GM10248 (cell line): Measurements from ENCODE around the gene NACC2.

ENCODE experiments used
- CTCF ChIA-PET: fragments of 300-600 bp; sonication (Branson Sonifier 250); formaldehyde crosslinking; extraction: SDS; loops from one replicate; lab custom pipeline; 2021; ENCODE audit warnings: antibody characterized with exemption; lab: Yijun Ruan, JAX
- POLR2A ChIA-PET: fragments of 350-650 bp; sonication (Branson Sonifier 250); formaldehyde crosslinking; extraction: SDS; loops from one replicate; lab custom pipeline; 2020; ENCODE audit warnings: antibody characterized with exemption; lab: Yijun Ruan, JAX
- DNase-seq: peaks from one replicate; pipeline ENCODE4 v3.0.0; 2012; ENCODE audit errors: extremely low spot score
- CTCF ChIP-seq: IDR thresholded peaks from 2 replicates; pipeline ENCODE4 v1.5.1; 2012; ENCODE audit warnings: mild to moderate bottlenecking, low read depth; ENCODE audit errors: extremely low read depth, missing control alignments, control extremely low read depth

NACC2 gene

GRCh38 chr9:136004712-136005111, 90.4 kb downstream of the NACC2 start:
- ChIA-PET CTCF (interaction anchor here (1.4 kb wide), 1 partner anchor 38 kb away, joined by 4 read pairs; no protein-coding TSS in a partner anchor), POLR2A (no interaction called here)
- no peak for TF ChIP-seq CTCF
- DNase-seq, result no peak

- ChIA-PET CTCF (interaction anchor here (1.4 kb wide), 1 partner anchor 37 kb away, joined by 4 read pairs; no protein-coding TSS in a partner anchor), POLR2A (no interaction called here)
- no peak for TF ChIP-seq CTCF
- DNase-seq, result no peak
Observed at GRCh38 chr9:136004219-136004618, 90.9 kb downstream of the NACC2 start.

GRCh38 chr9:136003411-136004218, 91.5 kb downstream of the NACC2 start:
- DNase-seq, result no peak
- CTCF ChIA-PET, result interaction anchor here (1.4 kb wide), 1 partner anchor 37 kb away, joined by 4 read pairs; no protein-coding TSS in a partner anchor
- POLR2A ChIA-PET, result no interaction called here

GRCh38 chr9:136002881-136003280, 92.2 kb downstream of the NACC2 start:
- CTCF ChIA-PET, result interaction anchor here (1.2 kb wide), 1 partner anchor 139 kb away, joined by 3 read pairs; no protein-coding TSS in a partner anchor
- TF ChIP-seq CTCF, result no peak
- POLR2A ChIA-PET, result no interaction called here
- DNase-seq, result no peak

More at GRCh38 chr9:136003411-136004218, 91.5 kb downstream of the NACC2 start:
- TF ChIP-seq CTCF, result no peak

- POLR2A ChIA-PET, result no interaction called here
- CTCF ChIA-PET, result interaction anchor here (1.2 kb wide), 1 partner anchor 139 kb away, joined by 3 read pairs; no protein-coding TSS in a partner anchor
- TF ChIP-seq CTCF, result no peak
- DNase-seq, result no peak
Observed at GRCh38 chr9:136002215-136002614, 92.9 kb downstream of the NACC2 start.

GRCh38 chr9:136001231-136001630, 93.9 kb downstream of the NACC2 start:
- DNase-seq, result no peak
- no peak for TF ChIP-seq CTCF
- POLR2A ChIA-PET, result no interaction called here
- CTCF ChIA-PET, result interaction anchor here (1.2 kb wide), 1 partner anchor 9 kb away, joined by 3 read pairs; no protein-coding TSS in a partner anchor
